Umbilical cord (tissue), 1 donor: ENCODE results near the gene PSMB5. TPM values are rescaled to one million over a fixed set of nuclear protein-coding genes. Genes with fewer than 3 reads are reported as not detected.

Experiments
- total RNA-seq: library from RNA; depleted of rRNA; stranded (reverse); fragments of >200 nt; gene quantifications from one replicate; pipeline ENCODE4 v1.2.3, GENCODE V29; 2014; ENCODE audit warnings: low replicate concordance; ENCODE audit not compliant: insufficient read depth

Gene PSMB5
- total RNA-seq, 1 donor from 2014 or later = 100 TPM

Other genes with a start within 250 kb of the PSMB5 start
- gene SLC7A7, start 219.5 kb downstream of the PSMB5 start, total RNA-seq = 4.8 TPM
- 22.4 TPM for gene MRPL52, start 205.0 kb downstream of the PSMB5 start, total RNA-seq
- gene MMP14, start 198.3 kb downstream of the PSMB5 start, total RNA-seq = 103 TPM
- 22.9 TPM for gene LRP10, start 163.2 kb downstream of the PSMB5 start, total RNA-seq
- not detected for gene REM2, start 151.7 kb downstream of the PSMB5 start, total RNA-seq
- gene RBM23, start 115.8 kb downstream of the PSMB5 start, total RNA-seq = 56.8 TPM
- 86.9 TPM for gene PRMT5, start 105.5 kb downstream of the PSMB5 start, total RNA-seq
- 27.0 TPM for gene HAUS4, start 77.8 kb downstream of the PSMB5 start, total RNA-seq
- gene AJUBA, start 52.3 kb downstream of the PSMB5 start, total RNA-seq = 69.1 TPM
- 12.3 TPM for gene C14orf93, start 24.8 kb downstream of the PSMB5 start, total RNA-seq
- 2.2 TPM for gene PSMB11, start 7.3 kb upstream of the PSMB5 start, total RNA-seq
- 5.3 TPM for gene CDH24, start 22.6 kb upstream of the PSMB5 start, total RNA-seq
- 52.5 TPM for gene ACIN1, start 60.2 kb upstream of the PSMB5 start, total RNA-seq
- 15.4 TPM for gene C14orf119, start 60.6 kb upstream of the PSMB5 start, total RNA-seq
- gene CIROP, start 70.1 kb upstream of the PSMB5 start, total RNA-seq = 0.72 TPM
- 6.0 TPM for gene CEBPE, start 84.4 kb upstream of the PSMB5 start, total RNA-seq
- gene SLC7A8, start 148.8 kb upstream of the PSMB5 start, total RNA-seq = 25.0 TPM
- not detected for gene RNF212B, start 203.0 kb upstream of the PSMB5 start, total RNA-seq